ENCODE measurements around the gene ZMYND8. TPM values are rescaled to one million over a fixed set of nuclear protein-coding genes. Genes with fewer than 3 reads are reported as not detected.

ZMYND8 gene
- total and polyA plus RNA-seq, 2 of the 8 experiments (the other 6 are each of a cell fraction or from before 2014, with no cell fraction given), result 50.5 to 163 TPM

GRCh38 chr20:47343007-47343472 is 13.5 kb downstream of the ZMYND8 start:
- H3K9ac ChIP-seq (replicated peaks in 1 of 4; ENCODE audit: extremely low read depth in 1 of 4, low read depth in 3 of 4, low read length in 3 of 4), result no peak overlapping the region
- peaks cover 0 to 33% (median under 1%) of the 10 kb centered on the region in 4 experiments; a peak in 4 of 8 replicates for H3K36me3 ChIP-seq (ENCODE audit: control insufficient read depth in 2 of 4, insufficient read depth in 4 of 4, low read length in 3 of 4)
- no peak for DNase-seq (ENCODE audit: low read depth in 1 of 2, low spot score in 2 of 2)
- no peak overlapping the region for H4K91ac ChIP-seq (replicated peaks; ENCODE audit: insufficient read length, low read length)
- no peak overlapping the region for H4K5ac ChIP-seq (ENCODE audit: insufficient read length, low read depth, low read length)
- no peak overlapping the region for H2AFZ ChIP-seq (ENCODE audit: low read length)
- H3K4me1 ChIP-seq (replicated peaks in 1 of 4; ENCODE audit: control insufficient read depth in 3 of 4, insufficient read depth in 4 of 4, low read length in 3 of 4), result peaks cover 7 to 26% (median 10%) of the 10 kb centered on the region in 4 experiments
- H3K27ac ChIP-seq (ENCODE audit: low read depth, low read length), result no peak overlapping the region
- CTCF ChIA-PET (ENCODE audit: partially characterized antibody), result interaction anchor here (0.7 to 2.2 kb wide), 6 partner anchors 13 to 41 kb away, joined by 3 to 7 read pairs (median 3); partner anchors contain the start of gene ZMYND8
- POLR2A ChIA-PET (ENCODE audit: partially characterized antibody), result interaction anchor here (1.2 to 42.1 kb wide), 5 partner anchors 10 to 26 kb away, joined by 4 to 1191 read pairs (median 7); partner anchors contain the start of gene ZMYND8
- no peak for FAIRE-seq
- no peaks in the 10 kb centered on the region for H3K9me3 ChIP-seq (ENCODE audit: insufficient read depth in 2 of 2, low read depth in 1 of 2, low read length in 1 of 2)
- H4K20me1 ChIP-seq (replicated peaks in 1 of 2; ENCODE audit: control insufficient read depth in 1 of 2, insufficient read depth in 2 of 2, low read length in 2 of 2), result peaks cover 3 to 12% of the 10 kb centered on the region in 2 experiments
- no peaks in the 10 kb centered on the region for H3K27me3 ChIP-seq (replicated peaks in 1 of 4; ENCODE audit: control insufficient read depth in 3 of 4, extremely low read depth in 1 of 4, insufficient read depth in 3 of 4, low read length in 3 of 4)
- H2BK5ac ChIP-seq (ENCODE audit: low read depth, low read length), result no peak overlapping the region
- H2BK12ac ChIP-seq (ENCODE audit: low read depth, low read length), result no peak overlapping the region
- H2BK15ac ChIP-seq (ENCODE audit: low read length), result no peak overlapping the region
- H2BK20ac ChIP-seq (ENCODE audit: low read length), result no peak overlapping the region
- no peak overlapping the region for H2BK120ac ChIP-seq (replicated peaks; ENCODE audit: low read depth, low read length)
- H3K4ac ChIP-seq (replicated peaks; ENCODE audit: insufficient read length, low read depth, low read length), result no peak overlapping the region
- H3K23ac ChIP-seq (ENCODE audit: insufficient read length), result no peak overlapping the region
- H3K79me1 ChIP-seq (ENCODE audit: low read depth, low read length), result peaks cover 15% of the 10 kb centered on the region
- no peak overlapping the region for H4K8ac ChIP-seq (ENCODE audit: extremely low read depth, insufficient read depth, low read length)
- H3K56ac ChIP-seq (replicated peaks; ENCODE audit: insufficient read length, low read depth, low read length), result no peak overlapping the region
- no peak overlapping the region for H2AK5ac ChIP-seq (ENCODE audit: low read depth, low read length)
- WGBS, 2 experiments (ENCODE audit: extremely low coverage in 1 of 2, insufficient coverage in 1 of 2, insufficient read length in 1 of 2, insufficient replicate concordance in 2 of 2, low coverage in 1 of 2, low lambda C conversion rate in 2 of 2, missing lambda C conversion rate in 1 of 2), result 84% methylated on average over 4 of the region's 4 CpGs; no CpG with 5 or more reads in 1 of the 2 experiments
- H3K18ac ChIP-seq (ENCODE audit: extremely low read depth, low read length), result no peak overlapping the region
- H3K4me3 ChIP-seq (ENCODE audit: extremely low read depth in 1 of 4, insufficient read depth in 2 of 4, low read depth in 3 of 4, low read length in 4 of 4), result no peak overlapping the region
- no peak overlapping the region for H3K14ac ChIP-seq (ENCODE audit: insufficient read length)
- peaks cover 48 to 97% of the 10 kb centered on the region in 2 experiments for H3K79me2 ChIP-seq (ENCODE audit: control insufficient read depth in 1 of 2, insufficient read depth in 2 of 2, low read length in 2 of 2)
- no peaks in the 10 kb centered on the region for H3K23me2 ChIP-seq (ENCODE audit: low read depth, low read length)
- no peak overlapping the region for H3K4me2 ChIP-seq (ENCODE audit: insufficient read depth in 1 of 2, low read depth in 2 of 2, low read length in 2 of 2)
- no peak for TF ChIP-seq JUND (IDR thresholded peaks at IDR 0.05; ENCODE audit: low read length)
- no peak for TF ChIP-seq SIRT6 (IDR thresholded peaks at IDR 0.05; ENCODE audit: low read length)
- no peak for TF ChIP-seq POLR2A (IDR thresholded peaks at IDR 0.05; ENCODE audit: control extremely low read depth in 1 of 2, low read depth in 2 of 2, low read length in 2 of 2)
- no peak for TF ChIP-seq EP300 (IDR thresholded peaks at IDR 0.05; ENCODE audit: borderline replicate concordance in 1 of 2, low read depth in 2 of 2, low read length in 2 of 2)
- no peak for TF ChIP-seq SRF (IDR thresholded peaks at IDR 0.05; ENCODE audit: low read depth, low read length)
- TF ChIP-seq RAD21 (IDR thresholded peaks at IDR 0.05 in 1 of 2, conservative IDR thresholded peaks at IDR 0.05 in 1 of 2; ENCODE audit: low read depth in 2 of 2, low read length in 2 of 2), result no peak
- TF ChIP-seq E2F6 (IDR thresholded peaks at IDR 0.05), result no peak
- TF ChIP-seq KDM1A (IDR thresholded peaks at IDR 0.05; ENCODE audit: borderline replicate concordance, low read length), result no peak
- no peak for TF ChIP-seq TBP (IDR thresholded peaks at IDR 0.05; ENCODE audit: low read depth, low read length)
- TF ChIP-seq HDAC2 (IDR thresholded peaks at IDR 0.05; ENCODE audit: borderline replicate concordance in 1 of 2, low read depth in 2 of 2, low read length in 2 of 2), result no peak
- no peak for TF ChIP-seq CHD1 (IDR thresholded peaks at IDR 0.05; ENCODE audit: low read depth, low read length)
- no peak for TF ChIP-seq SP1 (IDR thresholded peaks at IDR 0.05; ENCODE audit: low read depth, low read length)
- TF ChIP-seq HDAC6 (IDR thresholded peaks at IDR 0.05; ENCODE audit: low read depth, low read length), result no peak
- TF ChIP-seq SP4 (IDR thresholded peaks at IDR 0.05; ENCODE audit: low read length), result no peak

Data from H1 (cell line).